Prostate gland (tissue), 2 donors: ENCODE results near the gene SERINC1.

ENCODE experiments used
- POLR2A ChIP-seq: fragments of 450-650 bp; IDR thresholded peaks from one replicate; pipeline ENCODE4 v1.6.1; 2016; ENCODE audit warnings: antibody characterized with exemption, mild to moderate bottlenecking
- TF ChIP-seq, protein P1 (sequence below), 4 experiments: fragments of 200-600 bp in 2 of 4; fragments of 450-650 bp in 2 of 4; sonication (generic) in 2 of 4; IDR thresholded peaks; 1 replicate in 3 of 4; 2 replicates in 1 of 4; pipeline ENCODE4 v1.5.1; 2016 to 2019; ENCODE audit warnings: antibody characterized with exemption in 4 of 4, mild to moderate bottlenecking in 2 of 4, moderate library complexity in 2 of 4

DNA sequence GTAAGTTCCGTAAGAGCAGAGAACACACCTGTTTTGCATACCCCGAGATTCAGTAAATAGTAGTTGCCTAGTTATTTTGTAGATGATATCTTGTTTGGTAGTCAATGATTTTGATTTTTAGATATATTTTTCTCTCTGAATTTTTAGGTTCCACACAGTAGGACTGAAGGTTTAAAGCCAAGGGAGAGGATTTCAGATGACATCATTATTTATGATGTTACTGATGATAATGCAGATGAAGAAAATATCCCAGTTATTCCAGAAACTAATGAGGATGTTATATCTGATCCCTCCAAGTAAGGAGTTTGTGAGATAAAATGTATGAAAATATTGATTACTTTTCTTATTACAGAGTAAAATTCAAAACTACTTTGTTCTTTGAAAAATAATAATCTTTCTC, 49.6 kb downstream of the SERINC1 start:
- TF ChIP-seq, protein P1, sequence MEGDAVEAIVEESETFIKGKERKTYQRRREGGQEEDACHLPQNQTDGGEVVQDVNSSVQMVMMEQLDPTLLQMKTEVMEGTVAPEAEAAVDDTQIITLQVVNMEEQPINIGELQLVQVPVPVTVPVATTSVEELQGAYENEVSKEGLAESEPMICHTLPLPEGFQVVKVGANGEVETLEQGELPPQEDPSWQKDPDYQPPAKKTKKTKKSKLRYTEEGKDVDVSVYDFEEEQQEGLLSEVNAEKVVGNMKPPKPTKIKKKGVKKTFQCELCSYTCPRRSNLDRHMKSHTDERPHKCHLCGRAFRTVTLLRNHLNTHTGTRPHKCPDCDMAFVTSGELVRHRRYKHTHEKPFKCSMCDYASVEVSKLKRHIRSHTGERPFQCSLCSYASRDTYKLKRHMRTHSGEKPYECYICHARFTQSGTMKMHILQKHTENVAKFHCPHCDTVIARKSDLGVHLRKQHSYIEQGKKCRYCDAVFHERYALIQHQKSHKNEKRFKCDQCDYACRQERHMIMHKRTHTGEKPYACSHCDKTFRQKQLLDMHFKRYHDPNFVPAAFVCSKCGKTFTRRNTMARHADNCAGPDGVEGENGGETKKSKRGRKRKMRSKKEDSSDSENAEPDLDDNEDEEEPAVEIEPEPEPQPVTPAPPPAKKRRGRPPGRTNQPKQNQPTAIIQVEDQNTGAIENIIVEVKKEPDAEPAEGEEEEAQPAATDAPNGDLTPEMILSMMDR (IDR thresholded peaks at IDR 0.05) = no peak
- no peak for TF ChIP-seq POLR2A
